Measurements from ENCODE around the gene ASAP2.

The ASAP2 gene

GRCh38 chr2:9274701-9275343, 68.2 kb downstream of the ASAP2 start:
- Histone ChIP-seq H3K9ac (ENCODE audit: low read depth, low read length) (no peak overlapping the region), H3K36me3 (ENCODE audit: insufficient read depth, low read depth, low read length) (no peaks in the 10 kb centered on the region), H3K9me3 (ENCODE audit: insufficient read depth, low read depth, low read length) (no peaks in the 10 kb centered on the region), H3K27me3 (ENCODE audit: insufficient read depth, low read length) (no peaks in the 10 kb centered on the region), H3K4me3 (ENCODE audit: low read length) (no peak overlapping the region), H3K4me1 (ENCODE audit: insufficient read depth, low read length) (peaks cover 12% of the 10 kb centered on the region; the same call in 1 of the 2 replicates), H3K27ac (ENCODE audit: low read length) (no peak overlapping the region)

DNA sequence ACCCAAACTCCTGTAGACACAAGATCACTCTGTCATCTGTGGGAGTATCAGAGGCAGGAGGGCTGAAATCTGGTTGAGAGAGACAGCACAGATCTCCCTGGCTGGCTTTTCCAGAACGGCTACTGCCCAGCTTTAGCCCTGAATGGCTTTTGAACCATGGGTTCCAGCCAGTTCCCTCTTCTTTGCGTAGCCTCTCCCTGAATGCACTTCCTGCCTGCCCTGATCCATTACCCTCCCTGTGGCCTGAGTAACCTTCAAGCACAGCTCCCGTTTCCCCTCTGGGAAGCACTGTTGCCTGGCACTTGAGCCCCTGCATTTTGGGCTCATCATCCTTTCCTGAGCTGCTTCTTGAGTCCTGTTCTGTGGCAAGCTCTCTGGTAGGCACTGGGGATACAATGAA, 68.8 kb downstream of the ASAP2 start:
- Histone ChIP-seq H3K4me3 (ENCODE audit: low read length) (no peak overlapping the region), H3K36me3 (ENCODE audit: insufficient read depth, low read depth, low read length) (0 out of 2 replicates have a peak, but pooled peaks cover 1% of the 10 kb centered on the region), H3K9me3 (ENCODE audit: insufficient read depth, low read depth, low read length) (no peaks in the 10 kb centered on the region), H3K4me1 (ENCODE audit: insufficient read depth, low read length) (peaks cover 12% of the 10 kb centered on the region; the same call in 1 of the 2 replicates), H3K27me3 (ENCODE audit: insufficient read depth, low read length) (no peaks in the 10 kb centered on the region), H3K27ac (ENCODE audit: low read length) (no peak overlapping the region), H3K9ac (ENCODE audit: low read depth, low read length) (no peak overlapping the region)

- Histone ChIP-seq H3K9me3 (ENCODE audit: insufficient read depth, low read depth, low read length) (no peaks in the 10 kb centered on the region), H3K9ac (ENCODE audit: low read depth, low read length) (no peak overlapping the region), H3K36me3 (ENCODE audit: insufficient read depth, low read depth, low read length) (0 out of 2 replicates have a peak, but pooled peaks cover 6% of the 10 kb centered on the region), H3K4me3 (ENCODE audit: low read length) (no peak overlapping the region), H3K4me1 (ENCODE audit: insufficient read depth, low read length) (peaks cover 12% of the 10 kb centered on the region; the same call in 1 of the 2 replicates), H3K27ac (ENCODE audit: low read length) (no peak overlapping the region), H3K27me3 (ENCODE audit: insufficient read depth, low read length) (no peaks in the 10 kb centered on the region)
These were observed 69.5 kb downstream of the ASAP2 start for GRCh38 chr2:9276074-9276473.

DNA sequence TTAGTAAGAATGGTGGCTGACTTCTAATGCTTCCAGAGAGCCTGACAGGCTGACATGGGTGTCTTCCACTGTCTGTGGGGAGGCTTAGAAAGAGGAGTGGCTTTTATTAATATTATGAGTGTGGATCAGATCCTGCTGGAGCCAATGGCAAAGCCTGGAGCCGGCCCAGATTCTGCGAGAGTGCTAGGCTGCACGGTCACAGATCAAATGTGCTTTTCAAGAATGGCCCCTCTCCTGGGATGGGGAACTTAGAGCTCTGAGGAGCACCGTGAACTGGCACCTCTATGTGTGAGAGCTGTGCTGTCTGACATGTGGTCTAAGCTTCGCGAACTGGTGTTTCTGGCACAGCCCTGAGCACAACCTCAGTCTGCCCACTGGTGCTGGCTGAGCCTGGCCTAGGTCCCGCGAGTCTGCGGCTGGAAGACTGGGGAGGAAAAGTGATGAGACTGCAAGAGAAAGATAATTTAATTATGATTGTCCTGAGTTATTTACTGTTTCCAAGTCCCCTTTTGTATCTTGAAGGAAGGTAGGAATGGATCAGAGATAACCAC, 70.4 kb downstream of the ASAP2 start:
- H3K9ac ChIP-seq (ENCODE audit: low read depth, low read length), result no peak overlapping the region
- H3K36me3 ChIP-seq (ENCODE audit: insufficient read depth, low read depth, low read length), result 0 out of 2 replicates have a peak, but pooled peaks cover 6% of the 10 kb centered on the region
- H3K4me3 ChIP-seq (ENCODE audit: low read length), result no peak overlapping the region
- H3K9me3 ChIP-seq (ENCODE audit: insufficient read depth, low read depth, low read length), result no peaks in the 10 kb centered on the region
- H3K27me3 ChIP-seq (ENCODE audit: insufficient read depth, low read length), result no peaks in the 10 kb centered on the region
- peaks cover 12% of the 10 kb centered on the region; the same call in 1 of the 2 replicates for H3K4me1 ChIP-seq (ENCODE audit: insufficient read depth, low read length)
- H3K27ac ChIP-seq (ENCODE audit: low read length), result no peak overlapping the region

DNA sequence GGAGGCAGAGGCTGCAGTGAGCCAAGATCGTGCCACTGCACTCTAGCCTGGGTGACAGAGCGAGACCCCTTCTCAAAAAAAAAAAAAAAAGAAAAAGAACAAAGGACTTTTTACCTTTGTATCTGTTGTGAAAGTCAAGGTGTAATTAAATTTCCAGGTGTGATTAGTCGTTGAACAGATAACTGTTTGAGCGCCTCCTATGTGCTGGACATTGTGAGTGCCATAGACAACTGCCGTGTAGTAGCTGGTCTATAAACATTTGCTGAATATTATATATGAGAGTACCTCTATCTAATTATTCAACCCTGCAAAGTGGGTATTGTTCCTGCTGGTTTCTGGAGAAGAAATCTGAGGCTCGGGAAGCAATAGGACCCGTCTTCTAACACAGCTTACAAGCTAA, 71.8 kb downstream of the ASAP2 start:
- Histone ChIP-seq H3K9me3 (ENCODE audit: insufficient read depth, low read depth, low read length) (no peaks in the 10 kb centered on the region), H3K4me1 (ENCODE audit: insufficient read depth, low read length) (peaks cover 10% of the 10 kb centered on the region; the same call in 1 of the 2 replicates), H3K9ac (ENCODE audit: low read depth, low read length) (no peak overlapping the region), H3K27ac (ENCODE audit: low read length) (no peak overlapping the region), H3K4me3 (ENCODE audit: low read length) (no peak overlapping the region), H3K27me3 (ENCODE audit: insufficient read depth, low read length) (no peaks in the 10 kb centered on the region), H3K36me3 (ENCODE audit: insufficient read depth, low read depth, low read length) (0 out of 2 replicates have a peak, but pooled peaks cover 6% of the 10 kb centered on the region)

DNA sequence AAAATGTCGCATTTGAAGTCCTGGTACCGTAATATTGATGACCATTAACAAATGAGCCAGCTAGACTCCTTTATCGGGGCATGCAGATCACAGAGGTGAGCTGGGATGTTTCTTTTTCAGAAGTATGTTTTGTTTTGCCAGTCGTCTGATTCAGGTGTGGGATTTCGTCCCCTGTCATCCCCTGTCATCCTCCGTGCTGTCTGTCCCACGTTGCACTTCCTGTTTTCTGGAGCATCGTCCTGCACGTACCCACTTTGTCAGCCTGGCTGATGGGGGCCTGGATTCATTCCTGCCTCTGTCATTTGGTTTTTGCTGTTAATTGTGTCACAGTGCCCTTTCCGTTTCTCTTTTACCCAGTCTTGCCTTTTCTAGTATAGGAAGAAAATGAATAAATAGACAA, 72.8 kb downstream of the ASAP2 start:
- Histone ChIP-seq H3K4me1 (ENCODE audit: insufficient read depth, low read length) (peaks cover 6% of the 10 kb centered on the region; the same call in 1 of the 2 replicates), H3K36me3 (ENCODE audit: insufficient read depth, low read depth, low read length) (0 out of 2 replicates have a peak, but pooled peaks cover 6% of the 10 kb centered on the region), H3K27ac (ENCODE audit: low read length) (no peak overlapping the region), H3K9me3 (ENCODE audit: insufficient read depth, low read depth, low read length) (no peaks in the 10 kb centered on the region), H3K9ac (ENCODE audit: low read depth, low read length) (no peak overlapping the region), H3K27me3 (ENCODE audit: insufficient read depth, low read length) (no peaks in the 10 kb centered on the region), H3K4me3 (ENCODE audit: low read length) (no peak overlapping the region)

DNA sequence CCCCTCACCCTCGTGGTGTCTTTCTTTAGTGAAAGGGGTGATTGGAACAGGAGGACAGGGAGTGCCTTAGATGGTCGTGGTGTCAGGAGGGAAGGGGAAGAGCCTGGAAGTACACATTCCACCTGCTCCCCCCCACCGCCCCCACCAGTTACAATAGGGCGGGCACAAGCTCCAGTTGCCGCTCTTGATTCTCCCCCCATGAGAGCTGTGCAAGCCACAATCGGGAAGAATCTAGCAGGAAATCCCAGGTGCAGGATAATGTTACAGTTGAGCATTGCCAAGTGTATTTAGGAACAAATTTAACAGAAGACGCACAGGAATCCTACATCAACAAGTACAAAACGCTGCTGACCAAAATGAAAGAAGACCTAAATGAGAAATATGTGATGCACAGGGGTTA, 73.6 kb downstream of the ASAP2 start:
- Histone ChIP-seq H3K27me3 (ENCODE audit: insufficient read depth, low read length) (no peaks in the 10 kb centered on the region), H3K4me1 (ENCODE audit: insufficient read depth, low read length) (peaks cover under 1% of the 10 kb centered on the region; the same call in 1 of the 2 replicates), H3K36me3 (ENCODE audit: insufficient read depth, low read depth, low read length) (0 out of 2 replicates have a peak, but pooled peaks cover 6% of the 10 kb centered on the region), H3K9me3 (ENCODE audit: insufficient read depth, low read depth, low read length) (no peaks in the 10 kb centered on the region), H3K4me3 (ENCODE audit: low read length) (no peak overlapping the region), H3K9ac (ENCODE audit: low read depth, low read length) (no peak overlapping the region), H3K27ac (ENCODE audit: low read length) (no peak overlapping the region)

GRCh38 chr2:9281145-9281544, 74.5 kb downstream of the ASAP2 start:
- Histone ChIP-seq H3K4me1 (ENCODE audit: insufficient read depth, low read length) (no peaks in the 10 kb centered on the region; the same call in 1 of the 2 replicates), H3K27ac (ENCODE audit: low read length) (no peak overlapping the region), H3K9ac (ENCODE audit: low read depth, low read length) (no peak overlapping the region), H3K36me3 (ENCODE audit: insufficient read depth, low read depth, low read length) (0 out of 2 replicates have a peak, but pooled peaks cover 6% of the 10 kb centered on the region), H3K9me3 (ENCODE audit: insufficient read depth, low read depth, low read length) (no peaks in the 10 kb centered on the region), H3K4me3 (ENCODE audit: low read length) (no peak overlapping the region), H3K27me3 (ENCODE audit: insufficient read depth, low read length) (no peaks in the 10 kb centered on the region)

DNA sequence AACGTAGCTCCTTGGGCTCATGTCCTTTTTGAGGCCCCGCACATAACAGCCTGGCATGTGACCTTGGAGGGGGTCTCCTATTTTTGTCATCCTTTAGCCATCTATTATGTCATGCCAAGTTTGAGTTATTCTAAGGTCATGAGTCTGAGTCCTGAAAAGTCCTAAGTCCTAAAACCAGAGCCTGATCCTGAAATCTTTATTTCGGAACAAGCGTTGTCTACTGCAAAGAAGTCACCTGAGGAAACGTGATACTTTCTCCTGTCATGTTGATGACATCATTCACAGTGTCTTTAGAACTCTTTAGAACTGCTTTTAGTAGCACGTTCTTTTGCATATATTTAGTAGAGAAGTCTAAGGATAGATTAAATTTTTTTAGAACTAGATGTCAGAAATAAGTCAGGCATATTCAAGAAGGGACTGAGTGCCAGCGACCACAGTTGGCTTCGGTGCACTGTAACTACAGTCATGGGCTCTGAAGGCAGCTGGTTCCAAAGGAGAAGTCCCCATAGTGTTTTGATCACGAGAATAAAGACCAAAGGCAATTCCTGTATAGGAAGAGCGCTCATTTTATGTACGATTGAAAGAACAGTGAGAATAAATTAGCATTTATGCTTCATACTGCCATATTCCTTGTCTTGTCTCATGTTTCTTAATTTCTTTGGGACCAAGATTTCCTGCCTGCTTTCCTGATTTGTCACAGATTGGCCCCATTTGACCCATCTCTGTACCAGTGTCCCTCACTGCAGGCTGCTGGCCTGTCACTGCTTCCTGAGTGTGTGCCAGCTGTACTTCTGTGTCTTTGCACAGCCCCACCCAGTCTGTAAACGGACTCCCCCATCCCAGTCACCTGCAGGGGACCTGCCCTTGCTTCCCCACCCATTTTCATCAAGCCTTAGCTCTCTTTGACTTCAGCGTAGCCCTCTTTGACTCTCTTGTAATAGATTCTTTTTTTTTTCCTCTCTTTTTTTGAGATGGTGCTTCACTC, 75.8 kb downstream of the ASAP2 start:
- H3K4me3 ChIP-seq (ENCODE audit: low read length), result no peak overlapping the region
- H3K4me1 ChIP-seq (ENCODE audit: insufficient read depth, low read length), result no peaks in the 10 kb centered on the region; the same call in 1 of the 2 replicates
- H3K27me3 ChIP-seq (ENCODE audit: insufficient read depth, low read length), result no peaks in the 10 kb centered on the region
- 0 out of 2 replicates have a peak, but pooled peaks cover 6% of the 10 kb centered on the region for H3K36me3 ChIP-seq (ENCODE audit: insufficient read depth, low read depth, low read length)
- H3K9ac ChIP-seq (ENCODE audit: low read depth, low read length), result no peak overlapping the region
- no peaks in the 10 kb centered on the region for H3K9me3 ChIP-seq (ENCODE audit: insufficient read depth, low read depth, low read length)
- no peak overlapping the region for H3K27ac ChIP-seq (ENCODE audit: low read length)

GRCh38 chr2:9284521-9285297, 78.1 kb downstream of the ASAP2 start:
- Histone ChIP-seq H3K4me3 (ENCODE audit: low read length) (no peak overlapping the region), H3K9ac (ENCODE audit: low read depth, low read length) (no peak overlapping the region), H3K4me1 (ENCODE audit: insufficient read depth, low read length) (peaks cover 21% of the 10 kb centered on the region), H3K9me3 (ENCODE audit: insufficient read depth, low read depth, low read length) (no peaks in the 10 kb centered on the region), H3K27ac (ENCODE audit: low read length) (no peak overlapping the region), H3K27me3 (ENCODE audit: insufficient read depth, low read length) (no peaks in the 10 kb centered on the region), H3K36me3 (ENCODE audit: insufficient read depth, low read depth, low read length) (0 out of 2 replicates have a peak, but pooled peaks cover 6% of the 10 kb centered on the region)
